GM18519 (cell line): ENCODE results near the gene PRL.
A peak's percentile ranks its signal among the peaks of the same experiment; 100 is the strongest.

Experiments used
- ATAC-seq: cut with Tn5 transposase; IDR thresholded peaks from one replicate; pipeline ENCODE4 v1.9.1; 2021; ENCODE audit warnings: mild to moderate bottlenecking, moderate library complexity; ENCODE audit not compliant: unreplicated experiment, low FRiP score

The PRL gene

DNA sequence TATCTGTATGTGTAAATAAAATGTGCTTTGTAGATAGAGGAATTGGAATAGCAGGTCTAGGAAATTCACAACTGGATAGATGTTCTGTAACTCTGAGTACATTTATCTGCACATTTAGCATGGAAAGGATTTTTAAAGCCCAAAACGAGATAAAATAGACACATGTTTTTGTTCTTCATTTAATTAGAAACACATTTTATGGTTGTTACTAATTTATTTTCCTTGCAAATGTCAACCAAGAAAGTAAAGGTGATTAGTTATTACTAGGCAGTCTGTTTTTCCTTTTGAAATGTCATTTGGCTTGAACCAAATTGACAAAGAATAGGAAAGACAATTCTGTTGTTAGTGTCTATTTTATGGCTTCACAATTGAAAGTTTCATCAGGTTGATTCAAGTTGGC lies 769 bp downstream of the PRL start:
- ATAC-seq, result no peak

DNA sequence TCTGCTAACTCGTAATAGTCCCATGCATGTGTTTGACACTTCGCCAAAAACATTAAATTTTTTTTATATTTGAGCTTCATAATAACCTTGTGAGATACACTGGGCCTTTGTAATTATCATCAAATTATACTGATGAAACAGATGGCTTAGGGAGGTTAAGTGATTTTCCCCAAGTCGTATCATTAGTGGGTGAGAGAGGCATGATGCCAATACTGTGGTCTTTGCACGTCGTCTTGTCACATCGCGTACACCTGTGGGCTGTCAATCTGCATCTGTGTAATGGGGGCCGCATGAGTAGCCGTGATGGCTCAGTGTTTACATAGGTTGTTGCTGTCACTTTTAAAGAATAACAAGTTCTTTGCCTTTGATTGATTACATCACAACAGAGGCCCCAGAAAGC lies 1.7 kb downstream of the PRL start:
- no peak for ATAC-seq

DNA sequence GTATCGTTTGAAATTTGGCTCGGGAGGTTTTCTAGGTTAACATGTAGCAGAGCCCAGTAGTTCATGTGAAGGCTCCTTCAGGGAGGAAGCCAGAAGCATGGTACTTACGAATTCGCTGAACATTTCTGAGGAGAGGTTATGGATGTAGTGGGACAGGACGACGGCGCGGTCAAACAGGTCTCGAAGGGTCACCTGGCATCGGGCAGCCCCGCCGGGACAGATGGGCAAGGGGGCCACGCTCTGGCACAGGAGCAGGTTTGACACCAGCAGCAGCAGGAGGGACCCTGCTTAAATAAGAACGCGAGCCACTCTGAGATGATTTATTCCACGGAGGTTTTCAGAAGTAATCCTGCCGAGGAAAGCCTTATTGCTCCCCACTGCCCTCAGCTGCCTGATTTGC lies 2.5 kb downstream of the PRL start:
- no peak for ATAC-seq

DNA sequence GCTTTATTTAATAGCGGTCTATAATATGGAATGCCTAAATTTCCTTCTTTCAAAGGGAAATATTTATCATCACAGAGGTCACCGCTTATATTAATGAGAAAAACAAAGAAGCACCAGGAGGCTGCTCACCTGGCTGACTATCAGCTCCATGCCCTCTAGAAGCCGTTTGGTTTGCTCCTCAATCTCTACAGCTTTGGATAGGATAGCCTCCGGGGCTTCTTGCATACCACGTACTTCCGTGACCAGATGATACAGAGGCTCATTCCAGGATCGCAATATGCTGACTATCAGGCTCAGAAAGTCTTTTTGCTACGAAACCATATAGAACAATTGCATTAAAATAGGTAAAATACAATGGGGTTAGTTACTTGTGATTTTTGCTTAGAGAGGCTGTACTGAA lies 6.8 kb downstream of the PRL start:
- ATAC-seq, result no peak

DNA sequence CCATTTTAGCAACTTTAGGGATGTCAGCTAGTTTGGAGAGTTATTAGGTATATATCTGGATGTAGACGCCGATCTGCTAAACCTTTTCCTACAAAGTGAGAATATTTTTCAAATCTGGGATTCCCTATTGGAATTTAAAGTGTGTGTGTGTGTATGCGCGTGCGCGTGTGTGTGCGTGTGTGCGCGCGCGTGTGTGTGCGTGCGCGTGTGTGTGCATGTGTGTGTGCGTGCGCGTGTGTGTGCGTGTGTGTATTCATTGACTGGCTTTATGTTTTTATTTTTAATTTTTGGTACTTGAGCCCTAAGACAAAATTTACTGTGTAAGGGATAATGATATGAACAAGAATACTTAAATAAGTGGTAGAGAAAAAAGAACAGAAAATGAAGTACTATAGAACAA lies 8.1 kb downstream of the PRL start:
- ATAC-seq, result no peak

DNA sequence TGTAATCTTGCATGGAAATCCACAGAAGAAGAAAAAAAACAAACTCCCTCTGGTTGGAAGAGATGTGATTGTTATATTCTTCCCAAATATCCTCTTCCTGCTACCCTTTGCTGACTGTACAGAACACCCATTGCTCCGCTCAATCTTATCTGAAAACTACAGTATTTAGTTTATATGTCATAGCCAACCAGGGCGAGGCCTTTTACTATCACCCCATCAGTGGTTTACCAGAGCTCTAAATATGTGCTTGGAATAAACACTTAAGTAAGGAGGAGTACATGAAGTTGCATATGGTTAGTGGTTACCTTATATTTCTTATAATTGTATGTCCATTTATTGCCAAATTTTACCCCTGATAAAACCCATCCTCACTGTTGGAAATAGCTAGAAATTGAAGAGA lies 12.2 kb downstream of the PRL start:
- ATAC-seq, result no peak

DNA sequence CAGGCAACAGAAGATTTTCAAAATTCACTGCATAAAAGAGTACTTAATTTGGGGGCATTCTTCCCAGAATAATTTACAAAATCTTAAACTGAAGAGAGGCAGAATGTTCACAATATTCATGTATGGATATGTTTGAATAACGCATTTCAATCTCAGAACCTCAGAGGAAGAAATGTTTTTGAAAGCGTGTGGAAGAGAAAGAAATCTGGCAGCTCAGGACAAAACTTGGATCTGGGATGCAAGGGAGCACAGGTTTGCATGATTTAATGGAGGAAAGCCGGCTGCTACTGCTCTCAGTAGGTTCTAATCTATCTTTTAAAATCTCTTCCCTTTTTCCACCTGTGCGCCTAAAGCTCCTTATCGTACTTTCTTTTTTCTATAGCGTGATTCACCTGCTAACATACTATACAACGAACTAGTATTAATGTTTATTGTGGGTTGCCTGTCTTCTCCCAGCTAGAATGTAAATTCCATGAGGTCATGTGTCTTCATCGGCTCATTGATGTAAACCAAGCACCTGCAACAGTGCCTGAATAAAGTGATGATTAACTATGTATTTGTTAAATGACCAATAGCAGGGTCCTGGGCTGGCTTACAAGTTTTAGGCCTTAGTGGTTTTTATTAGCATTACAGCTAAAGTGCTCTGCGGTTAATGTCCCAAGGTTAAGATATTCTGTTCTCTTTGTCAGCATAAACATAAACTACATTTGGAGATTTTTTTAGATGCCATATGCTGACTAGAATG lies 15.3 kb downstream of the PRL start:
- ATAC-seq, result no peak

DNA sequence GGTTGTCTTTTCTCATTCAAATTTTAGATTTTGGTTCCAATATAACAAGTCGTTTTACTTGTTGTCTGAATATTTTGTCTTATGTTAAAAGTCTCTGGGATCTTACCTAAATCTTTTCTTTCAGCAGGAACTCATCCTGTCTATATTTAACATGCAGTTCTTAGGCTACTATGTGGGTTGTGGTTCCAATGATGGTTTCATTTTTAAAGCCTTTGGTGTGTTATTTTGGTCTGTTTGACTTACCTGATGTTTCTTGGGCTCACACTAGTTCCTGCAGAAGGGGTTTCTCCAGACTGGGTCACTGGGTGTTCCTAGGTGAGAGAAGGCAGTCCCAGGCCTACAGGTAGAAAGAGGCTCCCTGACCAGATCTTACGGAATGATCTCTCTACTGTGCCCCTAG lies 17.4 kb downstream of the PRL start:
- no peak for ATAC-seq

DNA sequence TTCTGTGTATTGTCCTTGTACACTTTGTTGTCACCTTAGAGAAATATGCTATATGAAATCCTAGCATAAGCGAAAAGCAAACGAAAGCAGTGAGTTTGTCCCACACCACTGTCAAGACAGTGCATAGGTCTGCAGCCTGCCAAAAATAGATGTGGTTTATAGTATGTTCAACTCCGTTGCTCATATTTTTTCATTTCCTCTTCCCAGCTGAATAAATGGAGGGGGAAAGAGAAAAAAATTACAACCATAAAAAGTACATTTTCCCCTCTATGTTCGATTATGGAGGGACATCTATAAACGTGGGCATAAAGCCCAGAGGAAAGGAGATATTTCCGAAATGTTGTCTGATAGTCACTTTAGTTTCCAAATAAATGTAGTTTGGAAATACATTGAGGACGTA lies 25.8 kb downstream of the PRL start:
- peak; percentile 82 for ATAC-seq

DNA sequence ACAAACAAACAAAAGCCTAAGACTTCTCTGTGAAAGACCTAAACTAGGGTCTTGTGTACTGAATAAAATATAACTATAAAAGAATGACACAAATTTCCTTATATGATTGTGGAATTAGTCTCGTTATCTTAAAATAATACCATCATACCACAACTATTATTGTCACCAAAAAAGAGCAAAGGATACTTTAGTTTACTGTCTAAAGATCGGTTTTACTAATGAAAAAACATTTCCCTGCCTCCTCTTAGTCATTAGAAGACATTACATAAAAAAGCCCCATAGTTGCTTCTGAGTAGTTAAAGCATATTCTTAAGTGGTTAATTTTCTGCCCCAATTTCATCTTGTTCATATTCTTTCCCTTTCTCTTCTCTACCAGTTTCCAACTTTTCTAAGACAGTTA lies 33.1 kb downstream of the PRL start:
- ATAC-seq, result no peak

DNA sequence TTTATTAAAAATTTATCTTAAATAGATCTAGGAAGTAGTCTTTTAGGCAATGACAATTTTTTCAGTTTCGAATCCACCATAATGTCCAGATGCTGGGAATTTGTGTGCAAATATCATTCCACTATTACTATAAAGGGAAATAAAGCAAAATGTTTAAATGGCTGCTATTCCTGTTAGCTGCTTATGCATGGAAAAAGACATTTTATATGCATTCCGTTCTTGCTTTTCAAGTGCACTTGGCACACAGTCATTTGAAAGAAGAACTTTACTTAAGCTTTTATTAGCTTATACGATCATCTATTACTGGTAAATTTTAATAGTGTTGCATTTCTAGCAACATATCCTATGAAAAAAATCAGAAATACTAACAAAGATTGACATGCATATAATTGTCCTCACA lies 42.0 kb downstream of the PRL start:
- no peak for ATAC-seq

DNA sequence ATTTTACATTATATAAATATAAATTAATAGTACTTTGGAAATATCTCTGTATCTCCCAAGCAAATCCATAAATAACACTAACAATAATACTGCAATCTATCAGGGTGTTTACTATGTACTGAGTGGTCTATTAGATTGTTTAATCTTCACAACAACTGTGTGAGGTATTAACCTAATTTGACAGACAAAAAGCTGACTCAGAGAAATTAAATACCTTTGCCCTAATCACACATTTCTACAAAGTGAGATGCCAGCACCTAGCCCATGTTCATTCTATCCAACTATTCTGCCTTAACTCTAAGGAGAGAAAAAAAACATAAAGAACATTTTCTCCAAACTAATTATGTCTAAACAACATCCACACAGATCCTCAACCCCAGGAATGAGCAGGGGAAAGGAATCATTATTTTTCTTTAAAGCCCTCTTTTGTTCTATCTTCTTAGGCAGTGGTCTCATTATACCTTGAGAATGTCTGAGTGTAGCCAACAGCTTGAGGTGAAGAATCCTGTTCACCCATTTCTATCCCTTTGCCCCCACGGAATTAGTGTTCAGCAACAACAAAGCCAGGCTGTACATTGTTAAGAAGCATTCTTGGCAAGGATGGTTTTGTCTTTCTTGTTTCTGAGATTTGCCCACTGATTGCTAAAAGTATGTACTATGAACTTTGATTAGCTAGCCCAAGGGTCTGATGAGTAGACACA lies 42.7 kb downstream of the PRL start:
- no peak for ATAC-seq

DNA sequence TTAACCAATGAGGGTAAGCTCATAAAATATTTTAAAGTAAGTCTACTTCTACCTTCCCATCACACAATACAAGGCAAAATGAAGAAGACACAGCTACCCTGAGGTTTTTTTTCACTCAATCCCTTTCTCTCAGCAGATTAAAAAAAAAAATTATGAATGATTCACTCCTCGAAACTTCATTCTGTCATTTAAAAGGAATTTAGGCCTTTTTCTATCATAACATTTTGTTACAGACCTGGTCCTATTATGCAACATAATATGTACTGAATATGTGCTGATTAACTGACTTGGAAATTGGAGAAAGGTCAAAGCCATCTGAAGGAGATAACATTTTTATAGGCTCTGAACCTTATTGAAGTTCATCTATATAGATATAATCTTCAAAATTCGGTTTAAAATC lies 45.5 kb downstream of the PRL start:
- ATAC-seq, result no peak

DNA sequence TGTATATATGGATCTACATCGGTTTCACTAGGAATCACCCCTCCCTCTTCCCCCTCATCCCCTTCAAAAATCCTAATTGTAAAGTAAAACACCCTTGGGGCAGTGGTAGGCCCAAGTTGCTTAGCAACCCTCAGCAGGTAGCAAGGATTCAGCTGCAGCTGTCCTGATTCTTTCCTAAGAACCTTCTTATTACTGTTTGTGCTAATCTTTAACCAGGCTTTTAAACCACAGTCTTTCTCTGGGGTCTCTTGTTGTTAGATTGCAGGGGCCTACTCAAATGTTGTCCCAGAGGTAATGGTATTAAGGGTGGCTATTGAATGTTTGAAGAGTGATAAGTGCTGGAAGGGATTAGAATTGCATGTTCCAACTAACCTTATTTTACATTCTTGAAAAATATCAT lies 46.4 kb downstream of the PRL start:
- no peak for ATAC-seq

DNA sequence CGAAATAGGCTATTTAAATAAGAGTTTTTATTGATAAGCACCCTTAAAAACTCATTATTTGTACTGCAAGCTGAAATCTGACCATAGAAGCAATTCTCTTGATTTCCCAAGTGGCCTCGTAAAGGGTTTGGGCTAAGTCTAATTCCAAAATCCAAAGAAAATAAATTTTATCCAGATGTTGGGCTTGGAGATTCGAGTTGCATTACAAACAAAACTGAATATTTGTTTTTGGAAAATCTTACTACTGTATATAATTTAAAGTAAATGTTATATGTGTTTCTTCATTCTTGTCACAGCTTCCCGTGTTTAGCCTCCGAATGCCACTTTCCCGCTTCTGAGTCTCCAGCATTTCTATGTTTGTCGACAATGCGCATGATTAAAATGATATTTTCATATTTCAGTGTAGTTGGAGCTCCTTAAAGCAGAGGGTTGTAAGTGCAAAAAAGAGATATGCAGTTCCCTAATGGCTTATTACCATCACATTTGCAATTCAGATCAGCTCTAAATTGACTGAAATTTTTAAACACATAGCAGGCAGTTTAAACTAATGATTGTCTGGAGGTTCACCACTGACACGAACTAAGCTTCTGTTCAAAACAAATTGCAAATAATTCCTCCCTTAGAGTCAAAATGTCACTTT lies 47.0 kb downstream of the PRL start:
- ATAC-seq, result no peak

DNA sequence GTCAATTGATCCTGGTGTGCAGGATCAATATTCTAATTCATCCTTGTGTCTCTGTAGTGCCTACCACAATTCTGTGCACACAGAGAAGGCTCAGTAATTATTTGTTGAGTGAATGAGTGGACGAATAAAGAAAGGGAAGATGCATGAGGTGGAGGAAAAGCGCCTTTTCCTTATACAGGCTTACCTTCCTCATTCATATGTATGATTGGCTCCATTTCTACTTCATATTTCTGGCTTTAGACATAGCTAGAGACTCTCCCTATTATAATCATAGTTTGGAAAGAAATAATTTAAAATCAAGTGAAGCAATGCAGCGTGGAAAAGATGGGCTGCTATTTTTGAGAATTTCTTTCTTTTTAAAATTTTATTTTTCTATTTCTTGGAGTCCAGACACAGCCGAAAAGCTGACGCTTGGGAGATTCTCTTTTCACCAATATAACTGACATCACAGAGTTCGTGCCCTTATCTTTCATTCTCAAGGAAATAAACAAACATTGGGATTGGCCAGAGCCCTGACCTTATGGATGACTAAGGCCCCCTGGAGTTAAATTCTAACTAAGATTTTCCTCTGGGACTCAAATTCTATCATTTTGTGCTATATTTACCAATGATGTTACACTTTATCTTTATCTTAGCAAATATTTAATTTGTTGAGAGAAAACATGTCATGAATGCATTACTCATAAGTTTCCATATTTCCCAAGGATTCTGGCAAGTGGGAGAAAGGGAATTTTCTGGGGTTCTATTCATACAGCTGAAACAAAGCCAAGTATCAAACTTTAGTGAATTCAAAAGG lies 48.1 kb downstream of the PRL start:
- ATAC-seq, result no peak

DNA sequence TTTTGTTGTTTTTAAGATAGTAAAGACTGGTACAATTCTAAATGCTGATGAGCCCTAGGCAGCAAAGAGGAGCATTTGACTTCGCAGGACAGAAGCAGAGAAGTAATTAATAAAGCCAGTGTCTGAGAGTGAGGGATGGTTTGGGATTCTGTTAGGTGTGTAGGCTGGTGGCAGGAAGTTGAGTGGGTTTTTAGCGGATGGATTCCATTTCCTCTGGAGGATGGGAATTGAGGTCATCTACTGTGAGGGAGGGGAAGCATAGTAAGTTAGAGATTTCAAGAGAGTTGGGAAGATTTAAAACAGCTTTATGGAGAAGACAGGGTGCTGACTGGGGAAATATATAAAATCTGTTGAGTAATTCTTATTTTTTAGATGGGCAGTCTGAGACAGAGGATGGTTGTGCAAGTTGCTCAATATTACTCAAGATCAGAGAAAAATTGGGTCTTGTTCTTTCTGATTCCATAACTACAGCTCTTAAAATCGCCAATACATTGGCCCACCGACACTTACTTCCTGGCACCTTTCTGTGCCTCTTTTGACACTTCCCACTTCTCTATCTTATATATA lies 48.8 kb downstream of the PRL start:
- no peak for ATAC-seq

DNA sequence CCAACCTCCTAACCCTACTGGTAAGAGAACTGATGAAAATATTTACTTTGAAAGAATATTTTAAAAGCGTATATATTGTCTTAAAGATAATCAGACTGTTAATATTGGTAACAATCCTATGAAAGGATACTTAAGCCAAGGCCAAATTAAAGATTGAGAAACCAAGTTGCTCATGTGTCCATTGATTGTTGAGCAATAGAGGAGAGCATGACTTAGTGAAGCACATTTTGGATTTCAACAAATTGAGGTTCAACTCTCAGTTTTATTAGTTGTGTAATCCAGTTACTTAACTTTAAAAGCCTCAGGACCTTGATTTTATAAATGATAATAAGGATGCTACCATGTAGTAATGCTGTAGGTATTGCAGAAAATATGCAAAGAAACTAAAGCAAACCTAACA lies 56.8 kb downstream of the PRL start:
- ATAC-seq, result no peak

DNA sequence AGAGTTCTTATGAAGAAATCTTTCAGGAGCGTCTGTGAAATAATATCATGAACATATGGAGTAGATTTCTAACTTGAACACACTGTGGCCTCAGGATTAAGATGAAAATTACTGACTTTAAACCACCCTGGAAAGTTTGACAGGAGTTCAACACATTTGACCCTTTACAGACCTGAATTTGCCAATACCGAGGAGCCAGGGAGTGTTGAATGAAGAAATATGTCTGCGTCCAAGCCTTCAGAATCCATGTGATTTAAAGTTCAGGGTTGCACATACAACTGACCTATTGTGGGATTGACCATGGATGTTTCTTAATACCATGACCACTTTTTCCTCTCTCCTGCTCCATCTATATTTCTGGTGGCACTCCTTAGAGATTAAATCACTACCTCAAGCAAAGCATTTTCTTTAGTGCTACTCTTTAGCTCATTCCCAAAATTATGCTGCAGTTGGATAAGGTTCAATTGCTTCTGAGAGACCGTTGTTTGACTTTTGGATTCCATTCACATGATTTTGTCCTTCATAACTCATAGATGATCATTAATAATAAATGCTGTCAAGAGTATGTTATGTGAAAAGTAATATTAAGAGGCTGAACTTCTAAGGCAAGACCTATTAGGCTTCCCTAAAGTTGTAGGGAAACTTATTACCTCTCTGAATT lies 57.4 kb downstream of the PRL start:
- no peak for ATAC-seq

DNA sequence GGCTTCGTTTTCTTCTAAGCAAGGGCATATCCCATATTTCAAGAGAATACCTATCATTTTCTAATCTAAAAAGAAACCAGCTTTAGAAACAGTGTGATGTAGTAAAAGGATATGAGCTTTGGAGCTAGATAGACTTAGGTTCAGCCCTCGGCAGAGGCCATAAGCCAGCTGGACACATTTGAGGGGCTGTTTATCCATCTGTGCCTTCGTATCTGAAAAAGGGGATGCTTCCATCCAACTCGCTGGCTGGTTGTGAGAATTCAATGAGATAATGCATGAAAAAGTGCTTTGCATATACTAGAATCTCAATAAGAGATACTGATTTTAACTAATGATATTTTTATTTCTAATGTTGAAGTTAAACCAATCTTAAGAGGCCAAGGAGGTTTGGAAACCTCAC lies 58.0 kb downstream of the PRL start:
- ATAC-seq, result no peak
